GM19452 (cell line): ENCODE data around the gene PRM1.
A peak's percentile ranks its signal among the peaks of the same experiment; 100 is the strongest.

ENCODE experiments used
- ATAC-seq: cut with Tn5 transposase; IDR thresholded peaks from one replicate; pipeline ENCODE4 v1.9.1; 2021; ENCODE audit not compliant: unreplicated experiment

The PRM1 gene

GRCh38 chr16:11280616-11281522 lies at the start of gene PRM1:
PRM1 (minus strand) TSS chr16:11281330; CDS start chr16:11281238, 92 bp downstream.
- ATAC-seq, result no peak

GRCh38 chr16:11330526-11331237 lies 49.6 kb upstream of the PRM1 start:
- ATAC-seq, result no peak

GRCh38 chr16:11329891-11330290 lies 48.8 kb upstream of the PRM1 start:
- no peak for ATAC-seq

- ATAC-seq, result no peak
These were observed 48.0 kb upstream of the PRM1 start for GRCh38 chr16:11329071-11329491.

GRCh38 chr16:11328172-11329070 lies 47.3 kb upstream of the PRM1 start:
- ATAC-seq, result peak; percentile 73

- ATAC-seq, result no peak
These were observed 46.4 kb upstream of the PRM1 start for GRCh38 chr16:11327277-11328171.

- no peak for ATAC-seq
These were observed 45.7 kb upstream of the PRM1 start for GRCh38 chr16:11326737-11327276.

GRCh38 chr16:11326084-11326736 lies 45.1 kb upstream of the PRM1 start:
- no peak for ATAC-seq

GRCh38 chr16:11325404-11326083 lies 44.4 kb upstream of the PRM1 start:
- ATAC-seq, result no peak

GRCh38 chr16:11323551-11324336 lies 42.6 kb upstream of the PRM1 start:
- no peak for ATAC-seq

GRCh38 chr16:11322823-11323222 lies 41.7 kb upstream of the PRM1 start:
- ATAC-seq, result no peak

GRCh38 chr16:11321662-11322061 lies 40.5 kb upstream of the PRM1 start:
- ATAC-seq, result no peak

GRCh38 chr16:11320170-11320569 lies 39.0 kb upstream of the PRM1 start:
- ATAC-seq, result no peak

- no peak for ATAC-seq
These were observed 38.5 kb upstream of the PRM1 start for GRCh38 chr16:11319529-11320146.

GRCh38 chr16:11318817-11319216 lies 37.7 kb upstream of the PRM1 start:
- ATAC-seq, result no peak

GRCh38 chr16:11316331-11317015 lies 35.3 kb upstream of the PRM1 start:
- no peak for ATAC-seq

GRCh38 chr16:11315510-11315909 lies 34.4 kb upstream of the PRM1 start:
- no peak for ATAC-seq
